GM21367 (cell line): Measurements from ENCODE around the gene CD69.
"Not testable (repeated sequence)": the region's sequence is repeated elsewhere in the genome, so short reads cannot be mapped to it uniquely, and the experiment has no call there.

ENCODE experiments used
- ATAC-seq: cut with Tn5 transposase; IDR thresholded peaks from one replicate; pipeline ENCODE4 v1.9.1; 2021; ENCODE audit not compliant: unreplicated experiment

The CD69 gene

DNA sequence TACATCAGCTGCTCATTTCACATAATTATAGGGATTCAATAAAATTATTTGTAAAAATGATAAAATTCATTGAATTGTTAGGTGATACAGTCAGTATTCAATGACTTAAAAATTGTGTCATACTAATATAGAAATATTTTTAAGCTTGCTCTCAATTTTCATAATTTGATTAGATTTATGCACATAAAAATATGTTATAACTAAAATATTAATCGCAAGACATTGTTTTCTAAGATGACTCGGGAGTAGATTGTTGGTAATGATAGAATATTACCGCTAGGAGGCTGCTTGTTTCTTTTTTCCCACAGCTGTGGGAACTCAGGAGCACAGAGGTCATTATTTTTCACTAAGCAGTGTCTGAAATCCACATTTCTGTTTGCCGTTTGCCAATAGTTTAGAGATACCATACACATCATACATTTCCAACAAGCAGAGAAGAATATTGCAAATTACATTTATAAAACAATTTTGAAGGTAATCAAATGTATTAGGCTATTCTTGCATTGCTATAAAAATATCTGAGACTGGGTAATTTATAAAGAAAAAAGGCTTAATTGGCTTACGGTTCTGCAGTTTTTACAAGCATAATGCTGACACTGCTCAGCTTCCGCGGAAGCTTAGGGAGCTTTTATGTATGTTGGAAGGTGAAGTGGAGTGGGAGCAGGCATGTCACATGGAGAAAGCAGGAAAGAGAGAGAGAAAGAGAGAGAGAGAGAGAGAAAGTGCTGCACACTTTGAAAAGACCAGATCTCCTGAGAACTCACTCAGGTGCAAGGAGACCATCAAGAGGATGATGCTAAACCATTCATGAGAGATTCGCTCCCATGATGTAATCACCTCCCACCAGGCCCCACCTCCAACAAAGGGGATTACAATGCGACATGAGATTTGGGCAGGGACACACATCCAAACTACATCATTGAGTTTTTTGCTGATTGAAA lies 9.2 kb downstream of the CD69 start:
- no peak for ATAC-seq

DNA sequence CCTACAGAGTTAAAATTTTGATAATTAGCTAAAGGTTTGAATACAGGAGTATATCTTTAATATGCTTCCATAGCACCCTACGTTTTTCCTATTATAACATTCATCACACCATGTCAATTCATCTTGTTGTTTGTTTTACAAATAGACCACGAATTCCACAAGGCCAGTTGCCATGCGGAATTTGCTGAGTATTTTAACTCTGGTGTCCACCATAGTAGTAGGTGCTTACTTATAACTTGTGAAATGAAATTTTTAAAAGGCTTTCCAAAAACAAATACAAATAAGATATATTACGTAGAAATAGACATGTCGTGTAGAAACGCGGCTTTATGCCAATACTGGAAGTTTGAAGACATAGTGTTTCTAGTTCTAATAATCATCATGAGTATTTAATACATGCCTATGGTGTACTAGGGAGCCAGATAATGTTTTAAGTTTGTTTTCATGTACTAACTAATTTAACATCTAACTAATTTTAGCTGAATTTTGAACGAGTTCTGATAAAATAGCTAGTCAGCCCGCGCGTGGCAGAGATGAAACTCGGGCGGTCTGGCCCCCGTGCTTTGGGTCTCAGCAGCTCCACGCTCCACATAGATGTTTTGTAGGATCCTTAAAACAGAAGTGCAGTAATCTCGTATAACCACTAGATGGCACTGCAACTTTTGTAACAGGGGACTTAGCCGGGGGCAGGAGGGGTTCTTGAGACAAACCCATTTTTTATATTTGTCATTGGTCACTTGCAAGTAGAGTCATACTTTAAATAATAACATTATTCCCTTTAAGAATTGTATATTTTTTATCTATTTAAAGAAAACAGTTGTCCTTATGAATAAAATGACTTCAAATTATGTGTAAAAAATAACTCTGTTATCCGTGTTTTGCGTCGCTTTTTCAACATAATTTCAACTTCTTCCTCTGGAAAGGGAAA lies 10.2 kb downstream of the CD69 start:
- ATAC-seq, result peak; percentile 43

DNA sequence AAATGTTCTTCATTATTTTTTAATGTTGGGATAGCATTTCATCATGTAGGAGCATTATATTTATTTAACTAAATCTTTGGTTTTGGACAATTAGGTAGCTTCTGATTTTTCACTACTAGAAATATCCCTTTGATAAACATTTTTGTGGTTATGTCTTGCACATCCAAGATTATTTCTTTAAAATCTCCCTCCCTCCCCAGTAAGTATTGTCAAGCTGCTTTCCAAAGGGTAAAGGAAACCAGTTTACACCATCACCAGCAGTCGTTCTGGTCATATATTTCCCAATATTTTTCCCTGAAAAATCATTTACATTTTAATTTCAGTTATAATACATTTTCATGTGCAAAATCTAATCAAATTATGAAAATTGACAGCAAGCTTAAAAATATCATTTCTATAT lies 11.1 kb downstream of the CD69 start:
- ATAC-seq, result no peak

DNA sequence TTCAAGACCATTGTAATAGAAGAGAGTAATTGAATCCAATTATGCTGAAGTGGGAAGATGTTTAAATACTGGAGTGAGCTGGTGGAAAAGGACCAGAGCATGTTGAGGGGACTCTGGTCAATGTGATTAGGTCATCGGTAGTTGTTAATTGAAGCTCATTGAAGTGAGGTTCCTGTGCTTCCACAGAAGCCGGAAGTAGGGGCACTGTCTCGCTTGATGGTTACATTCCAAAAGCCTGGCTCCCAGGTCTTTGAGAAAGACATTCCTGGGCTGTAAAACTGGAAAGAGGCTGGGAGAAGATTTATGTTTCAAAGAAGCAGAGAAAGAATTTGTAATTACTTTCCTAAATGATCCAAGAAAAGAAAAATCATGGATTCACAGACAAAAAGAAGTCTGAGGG lies 15.5 kb downstream of the CD69 start:
- no peak for ATAC-seq

DNA sequence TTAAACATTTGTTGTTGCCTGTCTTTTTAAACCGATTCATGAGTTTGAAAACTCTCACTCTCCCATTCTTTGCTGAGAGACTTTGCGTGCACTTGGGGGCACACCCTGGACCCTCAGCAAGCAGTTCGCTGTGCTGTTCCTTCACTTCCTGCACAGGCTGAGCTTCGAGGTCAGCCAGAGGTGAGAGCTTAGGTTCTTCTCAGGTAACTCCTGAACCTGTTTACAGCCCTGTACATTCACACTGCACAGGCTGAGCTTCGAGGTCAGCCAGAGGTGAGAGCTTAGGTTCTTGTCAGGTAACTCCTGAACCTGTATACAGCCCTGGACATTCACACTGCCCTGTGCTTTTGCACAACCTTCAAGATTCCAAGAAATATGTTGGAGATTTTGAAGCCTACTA lies 18.0 kb downstream of the CD69 start:
- ATAC-seq, result no peak

DNA sequence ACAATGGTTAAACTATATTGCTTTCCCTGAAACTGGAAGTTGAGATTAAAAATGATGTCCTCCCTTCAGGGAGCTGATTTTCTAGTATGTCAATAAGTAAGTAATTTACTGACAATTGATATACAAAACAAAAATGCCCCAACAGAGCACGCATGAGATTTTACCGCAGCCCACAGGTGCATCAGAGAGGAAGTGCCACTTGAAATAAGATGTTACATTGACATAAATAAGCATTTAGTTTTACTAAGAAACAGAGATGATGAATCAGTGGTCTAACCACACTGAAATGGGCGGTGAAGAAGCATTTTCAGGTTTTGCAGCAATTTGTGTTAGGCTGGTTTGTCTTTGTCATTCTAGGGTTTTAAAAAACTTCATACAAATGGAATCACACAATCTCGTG lies 19.0 kb downstream of the CD69 start:
- ATAC-seq, result peak; percentile 59

DNA sequence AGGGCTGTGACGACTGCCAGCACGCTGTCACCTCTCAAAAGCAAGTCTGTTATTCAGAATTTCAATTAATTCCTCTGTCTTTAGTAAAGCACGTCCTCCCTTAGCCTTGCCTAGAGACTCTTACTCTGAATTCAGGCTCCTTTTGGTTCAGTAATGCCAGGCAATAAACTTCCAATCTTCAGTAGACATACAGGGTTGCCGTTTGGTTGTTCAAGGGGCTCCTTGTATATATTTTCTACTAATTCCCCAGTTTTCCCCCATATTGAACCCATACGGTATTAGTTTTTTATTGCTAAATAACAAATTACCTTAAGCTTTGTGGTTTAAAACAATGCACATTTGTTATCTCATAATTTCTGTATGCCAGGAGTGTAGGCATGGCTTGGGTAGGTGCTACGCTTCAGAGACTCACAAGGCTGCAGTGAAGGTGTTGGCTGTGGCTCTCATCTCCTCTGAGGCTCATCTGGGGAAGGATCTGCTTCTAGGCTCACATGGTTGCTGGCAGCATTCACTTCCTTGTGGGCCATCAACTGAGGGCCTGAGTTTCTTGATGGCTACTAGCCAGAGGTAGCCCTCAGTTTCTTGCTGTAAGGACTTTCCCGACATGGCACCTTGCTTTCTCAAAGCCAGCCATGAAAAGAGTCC lies 20.5 kb downstream of the CD69 start:
- ATAC-seq, result no peak

DNA sequence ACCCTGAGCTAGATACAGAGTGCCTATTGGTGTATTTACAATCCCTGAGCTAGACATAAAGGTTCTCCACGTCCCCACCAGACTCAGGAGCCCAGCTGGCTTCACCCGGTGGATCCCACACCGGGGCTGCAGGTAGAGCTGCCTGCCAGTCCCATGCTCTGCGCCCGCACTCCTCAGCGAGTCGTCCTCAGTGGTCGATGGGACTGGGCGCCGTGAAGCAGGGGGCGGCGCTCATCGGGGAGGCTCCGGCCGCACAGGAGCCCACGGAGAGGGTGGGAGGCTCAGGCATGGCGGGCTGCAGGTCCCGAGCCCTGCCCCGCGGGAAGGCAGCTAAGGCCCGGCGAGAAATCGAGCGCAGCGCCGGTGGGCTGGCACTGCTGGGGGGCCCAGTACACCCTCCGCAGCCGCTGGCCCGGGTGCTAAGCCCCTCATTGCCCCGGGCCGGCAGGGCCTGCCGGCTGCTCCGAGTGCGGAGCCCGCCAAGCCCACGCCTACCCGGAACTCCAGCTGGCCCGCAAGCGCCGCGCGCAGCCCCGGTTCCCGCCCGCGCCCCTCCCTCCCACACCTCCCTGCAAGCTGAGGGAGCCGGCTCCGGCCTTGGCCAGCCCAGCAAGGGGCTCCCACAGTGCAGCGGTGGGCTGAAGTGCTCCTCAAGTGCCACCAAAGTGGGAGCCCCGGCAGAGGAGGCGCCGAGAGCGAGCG lies 21.1 kb downstream of the CD69 start:
- ATAC-seq, result not testable (repeated sequence)

DNA sequence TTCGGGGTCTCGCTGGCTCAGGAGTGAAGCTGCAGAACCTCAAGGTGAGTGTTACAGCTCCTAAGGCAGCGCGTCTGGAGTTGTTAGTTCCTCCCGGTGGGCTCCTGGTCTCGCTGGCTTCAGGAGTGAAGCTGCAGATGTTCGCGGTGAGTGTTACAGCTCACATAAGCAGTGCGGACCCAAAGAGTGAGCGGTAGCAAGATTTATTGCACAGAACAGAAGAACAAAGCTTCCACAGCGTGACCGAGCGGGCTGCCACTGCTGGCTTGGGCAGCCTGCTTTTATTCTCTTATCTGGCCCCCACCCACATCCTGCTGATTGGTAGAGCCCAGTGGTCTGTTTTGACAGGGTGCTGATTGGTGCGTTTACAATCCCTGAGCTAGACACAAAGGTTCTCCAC lies 21.8 kb downstream of the CD69 start:
- not testable (repeated sequence) for ATAC-seq

DNA sequence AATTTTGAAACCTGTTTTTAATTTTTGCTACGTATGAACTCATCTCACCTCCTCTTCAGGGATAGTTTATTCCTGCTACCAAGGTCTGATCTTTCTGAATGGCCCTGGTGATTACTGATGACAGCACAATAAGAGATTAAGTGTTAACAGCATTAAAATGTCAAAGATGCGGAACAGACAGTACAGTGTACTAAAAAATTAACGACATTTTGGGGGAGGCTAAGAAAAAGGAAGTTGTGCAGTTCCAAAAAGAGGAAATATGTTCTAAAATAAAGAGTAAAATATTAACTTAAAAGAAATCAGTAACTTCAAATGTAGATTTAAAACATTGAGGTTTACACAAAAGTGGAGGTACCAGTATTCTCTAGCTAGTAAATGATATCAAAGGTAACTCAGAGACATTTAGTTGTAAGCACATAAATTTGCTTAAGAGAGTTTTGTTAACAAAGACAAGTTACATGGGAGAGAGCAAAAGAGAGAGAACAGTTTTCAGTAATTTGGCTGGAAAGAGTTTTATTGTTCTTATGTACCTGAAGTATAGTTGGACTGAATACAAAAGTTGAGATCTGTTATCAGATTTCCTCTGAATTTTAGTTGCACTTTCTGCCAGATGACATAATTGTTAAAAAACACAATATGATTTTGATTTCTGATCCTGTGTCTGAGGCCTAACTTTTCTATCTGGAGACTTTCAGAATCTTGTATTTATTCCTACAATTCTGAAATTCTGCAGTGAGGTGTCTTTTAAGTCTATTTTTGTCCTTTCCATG lies 23.6 kb downstream of the CD69 start:
- ATAC-seq, result no peak

DNA sequence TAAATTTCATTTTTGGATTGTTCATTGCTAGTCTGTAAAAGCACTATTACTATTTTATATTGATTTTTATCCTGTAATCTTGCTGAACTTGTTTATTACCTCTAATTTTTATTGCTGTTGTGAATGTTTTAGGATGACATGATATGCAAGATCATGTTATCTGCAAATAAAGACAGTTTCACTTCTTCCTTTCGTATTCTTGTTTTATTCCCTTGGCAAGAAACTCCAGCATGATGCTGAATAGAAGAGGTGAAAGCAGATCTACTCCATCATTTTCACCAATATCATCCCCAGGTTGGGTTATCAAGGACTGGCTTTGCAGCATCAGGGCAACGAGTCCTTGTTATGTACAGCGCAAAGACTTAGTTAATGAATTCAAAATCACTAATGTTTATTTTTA lies 25.1 kb downstream of the CD69 start:
- no peak for ATAC-seq

DNA sequence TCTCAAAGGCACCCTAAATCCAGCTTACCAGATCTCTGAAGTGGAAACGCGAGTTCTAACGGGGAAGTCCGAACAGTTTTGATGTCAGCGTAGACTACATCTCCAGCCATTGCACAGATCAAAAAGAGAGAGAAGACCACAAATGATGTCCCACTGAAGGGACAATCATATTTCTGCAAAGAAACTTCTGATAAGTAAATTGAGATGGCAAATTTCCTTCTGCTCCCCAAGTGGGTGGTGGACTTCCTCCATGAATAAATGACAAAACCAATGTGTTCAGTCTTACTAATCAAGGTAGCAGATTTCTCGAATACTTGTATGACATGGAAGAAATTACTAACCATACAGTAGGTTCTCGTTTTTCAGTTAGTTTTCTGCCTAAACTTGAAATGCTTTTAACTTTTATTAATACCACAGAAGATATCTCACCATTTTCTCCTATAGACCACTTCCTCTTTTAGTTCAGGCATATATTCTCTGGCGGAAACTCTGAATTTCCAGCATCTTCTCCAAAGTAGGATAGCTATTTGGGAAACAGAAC lies 27.7 kb downstream of the CD69 start, which contains the start of gene CLECL1:
CLECL1 (minus strand) TSS at position 177 of the 541 bp plus-strand sequence.
- no peak for ATAC-seq

DNA sequence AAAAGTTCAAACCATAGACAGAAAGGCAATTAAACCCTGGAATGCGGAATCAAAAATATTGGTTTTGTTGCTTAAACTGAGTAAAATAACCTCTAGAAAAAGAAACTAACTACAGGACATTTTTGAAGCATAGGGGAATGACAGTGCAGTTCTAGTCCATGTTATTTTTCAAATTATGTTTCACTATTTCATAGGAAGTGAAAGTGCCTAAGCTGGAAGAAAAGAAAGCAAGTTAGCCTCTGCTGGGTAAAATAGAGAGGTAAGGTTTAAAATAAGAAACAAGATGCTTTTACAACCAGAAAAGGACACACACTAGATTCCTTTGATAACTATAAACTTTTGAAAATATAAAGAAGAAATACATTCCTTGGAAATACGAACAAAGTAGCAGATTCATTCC lies 28.9 kb downstream of the CD69 start:
- peak; percentile 33 for ATAC-seq

DNA sequence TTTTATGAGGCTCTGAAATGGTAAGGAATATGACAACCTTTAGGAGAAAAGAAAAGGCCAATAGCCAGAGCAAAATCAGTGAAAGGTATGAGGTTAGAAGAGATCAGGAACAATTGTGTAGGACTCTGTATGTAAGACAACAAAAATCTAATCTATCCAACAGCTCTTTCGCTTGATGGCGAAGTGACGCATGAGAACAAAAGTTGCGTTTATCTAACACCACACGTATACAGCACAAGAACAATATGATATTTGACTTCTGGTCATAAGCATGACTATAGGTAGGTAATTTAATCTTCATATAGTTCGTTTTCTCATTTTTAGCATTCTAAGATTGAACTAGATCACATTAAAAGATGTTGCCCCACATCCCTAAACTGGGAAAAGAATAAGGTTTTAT lies 29.3 kb downstream of the CD69 start:
- no peak for ATAC-seq

DNA sequence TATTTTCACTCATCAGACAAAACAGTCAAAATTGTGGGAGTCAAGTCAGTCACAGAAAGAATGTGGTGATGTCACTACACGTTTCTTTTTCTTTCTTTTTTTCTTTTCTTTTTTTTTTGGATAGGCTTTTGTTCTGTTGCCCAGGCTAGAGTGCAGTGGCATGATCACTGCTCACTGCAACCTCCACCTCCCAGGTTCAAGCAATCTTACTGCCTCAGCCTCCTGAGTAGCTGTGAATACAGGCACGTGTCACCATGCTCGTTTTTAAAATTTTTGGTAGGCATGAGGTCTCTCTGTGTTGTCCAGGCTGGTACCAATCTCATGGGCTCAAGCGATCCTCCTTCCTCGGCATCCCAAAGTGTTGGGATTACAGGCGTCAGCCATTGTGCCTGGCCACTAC lies 30.1 kb downstream of the CD69 start:
- no peak for ATAC-seq

DNA sequence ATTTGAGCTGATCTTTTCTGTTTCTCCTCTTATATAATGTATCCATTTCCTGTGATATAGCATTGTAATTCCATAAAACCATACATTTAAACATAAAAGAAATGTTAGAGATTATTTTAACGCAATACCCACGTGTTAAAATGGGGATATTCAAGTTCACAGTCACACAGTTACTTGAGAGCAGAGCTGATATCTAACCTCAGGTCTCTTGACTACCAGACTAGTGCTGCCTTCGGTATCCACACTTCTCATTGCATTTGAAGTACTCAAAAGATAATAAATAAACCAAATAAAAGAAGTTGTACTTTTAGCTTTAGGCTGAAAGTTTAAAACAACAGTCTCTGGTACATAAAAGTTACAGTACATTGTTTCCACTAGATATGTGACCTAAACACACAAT lies 30.7 kb downstream of the CD69 start:
- no peak for ATAC-seq

DNA sequence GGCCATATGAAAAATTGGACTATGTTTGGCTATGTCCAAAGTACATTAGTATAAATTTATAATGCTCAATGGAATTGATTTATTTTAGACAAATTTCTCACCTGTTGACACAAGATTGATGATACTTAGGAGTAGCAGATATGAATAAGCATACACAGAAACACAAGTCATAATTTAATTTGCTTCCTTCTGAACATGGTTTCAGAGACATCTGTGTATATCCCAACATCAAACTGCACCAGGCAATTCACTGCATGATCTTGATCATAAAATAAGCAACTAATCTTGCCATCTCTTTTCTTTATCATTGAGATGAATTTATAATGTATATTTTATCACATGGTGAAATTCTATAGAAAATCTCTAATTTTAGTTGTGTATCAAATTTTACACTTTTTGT lies 31.6 kb downstream of the CD69 start:
- no peak for ATAC-seq

DNA sequence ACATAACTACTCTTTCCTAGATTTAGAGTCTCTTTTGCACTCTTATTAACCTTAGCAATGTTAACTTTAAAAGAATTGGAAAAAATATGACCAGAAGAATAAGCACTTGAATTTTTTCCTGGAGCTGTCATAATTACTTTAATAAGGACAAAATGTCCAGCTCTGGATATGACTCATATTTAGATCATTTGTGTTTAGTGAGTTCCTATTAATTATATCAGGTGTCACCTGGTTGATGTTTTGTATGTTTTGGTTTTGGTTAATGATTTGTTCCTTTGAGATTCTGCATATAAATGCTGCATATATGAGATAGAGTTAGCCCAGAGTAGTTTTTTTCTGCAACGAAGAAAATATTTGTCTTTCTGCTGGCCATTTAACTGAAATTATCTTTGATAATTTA lies 32.9 kb downstream of the CD69 start:
- ATAC-seq, result no peak

DNA sequence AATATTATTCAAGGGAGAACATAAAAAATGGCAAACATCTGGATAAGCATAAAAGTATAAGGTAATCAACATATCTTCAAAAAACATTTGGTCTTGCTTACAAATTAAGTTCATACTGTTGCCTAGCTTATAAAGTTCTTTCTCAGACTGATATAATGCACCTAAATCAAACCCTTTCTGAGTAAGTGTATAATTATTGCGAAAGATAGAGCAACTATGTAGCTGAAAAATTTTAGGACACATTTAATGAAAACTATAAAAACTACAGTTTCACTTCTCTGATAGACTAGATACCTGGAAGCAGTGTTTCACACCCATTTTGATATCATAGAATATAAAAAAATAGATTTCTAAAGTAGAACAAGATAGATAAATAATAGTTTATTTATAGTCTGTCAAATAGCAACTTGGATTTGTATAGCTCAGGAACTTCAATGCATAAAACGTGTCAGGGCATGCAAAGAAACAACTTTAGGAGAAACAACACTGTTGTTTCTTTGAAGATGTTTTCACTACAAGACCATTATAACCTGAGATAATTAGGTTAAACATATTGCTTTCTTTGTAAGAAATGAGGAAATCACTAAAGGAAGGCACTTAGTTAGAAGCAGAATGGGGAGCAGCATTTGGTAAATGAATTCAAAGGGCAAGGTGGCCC lies 35.4 kb downstream of the CD69 start:
- no peak for ATAC-seq
